Activated T-helper 17 cell treated with anti-CD3 and anti-CD28 coated beads, Interleukin-2, amount 50 U/mL, for 72 hours (primary cell): Measurements from ENCODE around the gene ARIH2. TPM values are rescaled to one million over a fixed set of nuclear protein-coding genes. Genes with fewer than 3 reads are reported as not detected.

Experiments
- ATAC-seq: fragments of 150-1000 bp; cut with Tn5 transposase; replicated peaks from 2 replicates; pipeline ENCODE4 v1.10.0; 2021; ENCODE audit warnings: mild to moderate bottlenecking, moderate library complexity
- H3K27ac Mint-ChIP-seq: one replicate; pipeline ENCODE4 v1.8.0; 2022; ENCODE audit warnings: mixed read lengths
- H3K27me3 Mint-ChIP-seq: one replicate; pipeline ENCODE4 v1.8.0; 2022; ENCODE audit warnings: mixed read lengths
- H3K36me3 Mint-ChIP-seq: one replicate; pipeline ENCODE4 v1.8.0; 2022; ENCODE audit warnings: low read depth, mild to moderate bottlenecking, mixed read lengths
- H3K4me1 Mint-ChIP-seq: one replicate; pipeline ENCODE4 v1.8.0; 2022; ENCODE audit warnings: mixed read lengths
- H3K4me3 Mint-ChIP-seq: one replicate; pipeline ENCODE4 v1.8.0; 2022; ENCODE audit warnings: mild to moderate bottlenecking, mixed read lengths
- H3K9me3 Mint-ChIP-seq: one replicate; pipeline ENCODE4 v1.8.0; 2022; ENCODE audit warnings: mixed read lengths
- total RNA-seq, 2 donors: library from RNA; stranded (reverse); gene quantifications; one replicate each; pipeline ENCODE4 v1.2.3, GENCODE V29; 2022

Gene ARIH2
- total RNA-seq, 2 donors from 2014 or later = 107 to 158 TPM

- no peak for ATAC-seq
- H3K9me3 Mint-ChIP-seq = no peaks in the 10 kb centered on the region
- H3K27ac Mint-ChIP-seq = peak overlapping the region; percentile 30
- peaks cover 97% of the 10 kb centered on the region for H3K36me3 Mint-ChIP-seq
- no peak overlapping the region for H3K4me3 Mint-ChIP-seq
- H3K4me1 Mint-ChIP-seq = no peaks in the 10 kb centered on the region
- H3K27me3 Mint-ChIP-seq = no peaks in the 10 kb centered on the region
Observed at GRCh38 chr3:48974076-48974864, 55.6 kb downstream of the ARIH2 start.

- Mint-ChIP-seq H3K9me3 (no peaks in the 10 kb centered on the region), H3K4me1 (no peaks in the 10 kb centered on the region), H3K4me3 (no peak overlapping the region), H3K27me3 (no peaks in the 10 kb centered on the region), H3K36me3 (peaks cover 97% of the 10 kb centered on the region), H3K27ac (no peak overlapping the region)
- no peak for ATAC-seq
Observed at GRCh38 chr3:48979451-48979850, 60.8 kb downstream of the ARIH2 start.

DNA sequence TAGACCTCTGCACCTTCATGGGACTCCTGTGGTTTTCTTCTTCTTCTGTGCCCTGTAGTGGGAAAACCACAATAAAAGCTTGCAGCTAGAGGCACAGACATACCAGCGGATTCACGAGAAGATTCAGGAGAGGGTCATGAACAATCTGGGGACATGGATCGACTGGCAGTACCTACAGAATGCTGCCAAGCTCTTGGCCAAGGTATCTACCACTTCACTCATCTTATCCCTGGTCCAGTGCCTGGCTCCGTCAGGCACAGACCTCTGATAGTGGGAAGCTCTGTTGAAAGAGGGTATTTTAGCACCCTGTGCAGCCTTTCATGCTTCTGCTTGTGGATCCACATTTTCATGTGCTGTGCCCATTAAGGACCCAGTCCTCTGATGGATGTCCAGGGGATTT, 61.7 kb downstream of the ARIH2 start:
- H3K9me3 Mint-ChIP-seq = no peaks in the 10 kb centered on the region
- no peaks in the 10 kb centered on the region for H3K27me3 Mint-ChIP-seq
- H3K4me3 Mint-ChIP-seq = no peak overlapping the region

DNA sequence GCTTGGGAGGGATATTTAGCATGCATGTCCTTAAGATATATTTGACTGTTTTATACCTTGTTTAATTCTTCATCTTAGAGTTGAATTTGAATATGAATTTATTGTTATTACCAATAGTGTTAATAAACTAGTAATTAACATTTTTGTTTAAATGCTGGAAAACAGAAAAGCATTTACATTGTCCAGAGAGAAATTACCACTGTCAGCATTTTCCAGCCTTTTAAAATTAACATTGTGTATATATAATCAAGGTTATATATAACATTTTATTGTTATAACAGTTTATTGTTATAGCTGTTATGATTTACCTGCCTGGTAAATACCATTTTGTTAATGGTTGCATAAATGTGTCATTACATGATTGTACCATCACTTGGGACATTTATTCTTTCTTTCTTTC, 63.4 kb downstream of the ARIH2 start:
- ATAC-seq = no peak
- Mint-ChIP-seq H3K36me3 (peaks cover 94% of the 10 kb centered on the region), H3K4me1 (peaks cover 5% of the 10 kb centered on the region), H3K27me3 (no peaks in the 10 kb centered on the region), H3K4me3 (no peak overlapping the region), H3K9me3 (no peaks in the 10 kb centered on the region), H3K27ac (peak overlapping the region; percentile 72)

More for the DNA sequence above, 61.7 kb downstream of the ARIH2 start:
- Mint-ChIP-seq H3K4me1 (no peaks in the 10 kb centered on the region), H3K27ac (no peak overlapping the region), H3K36me3 (peaks cover 97% of the 10 kb centered on the region)
- no peak for ATAC-seq

- no peak for ATAC-seq
- Mint-ChIP-seq H3K36me3 (peaks cover 90% of the 10 kb centered on the region), H3K4me1 (peaks cover 6% of the 10 kb centered on the region), H3K27me3 (no peaks in the 10 kb centered on the region), H3K9me3 (no peaks in the 10 kb centered on the region), H3K27ac (peak overlapping the region; percentile 72), H3K4me3 (no peak overlapping the region)
Observed at GRCh38 chr3:48982686-48983085, 64.0 kb downstream of the ARIH2 start.

DNA sequence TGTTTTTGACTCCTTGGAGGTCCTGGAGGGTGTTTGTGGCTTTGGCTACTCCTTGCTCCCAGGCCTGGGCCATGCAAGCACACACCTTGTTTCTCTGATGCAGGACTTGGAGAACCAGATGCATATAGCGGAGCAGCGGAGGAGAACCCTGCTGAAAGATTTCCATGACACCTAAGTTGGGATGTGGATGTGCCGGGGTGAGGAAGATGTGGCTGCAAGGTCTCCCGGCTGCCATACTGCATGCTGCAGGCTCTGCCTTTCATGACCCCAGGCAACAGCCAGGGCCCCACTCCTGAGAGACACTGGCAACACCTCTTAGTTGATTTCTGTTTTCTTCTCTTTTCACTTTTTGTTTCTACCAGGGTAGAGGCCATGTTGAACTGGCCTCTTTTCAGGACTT, 64.5 kb downstream of the ARIH2 start:
- Mint-ChIP-seq H3K36me3 (peaks cover 86% of the 10 kb centered on the region), H3K4me1 (peaks cover 10% of the 10 kb centered on the region), H3K27me3 (no peaks in the 10 kb centered on the region), H3K9me3 (no peaks in the 10 kb centered on the region), H3K4me3 (no peak overlapping the region), H3K27ac (peak overlapping the region; percentile 72)
- ATAC-seq = no peak

DNA sequence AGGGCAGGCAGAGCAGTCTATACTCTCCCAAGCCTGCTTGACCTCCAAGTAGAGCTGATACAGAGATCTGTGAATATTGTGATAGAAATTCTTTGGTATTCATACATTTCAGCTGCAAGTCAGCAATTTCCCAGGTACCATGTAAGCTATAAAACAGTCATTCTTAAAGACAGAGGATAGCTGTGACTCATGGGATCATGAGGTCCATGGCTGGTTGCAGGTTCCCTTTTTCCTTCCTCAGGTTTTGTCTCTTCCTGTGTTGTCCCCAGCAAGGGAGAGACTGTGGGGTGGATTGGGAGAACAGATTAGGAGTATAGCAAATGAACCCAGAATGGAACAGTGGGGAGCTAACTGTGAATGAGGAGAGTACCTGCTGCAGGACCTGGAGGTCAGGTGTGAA, 66.0 kb downstream of the ARIH2 start:
- peaks cover 70% of the 10 kb centered on the region for H3K36me3 Mint-ChIP-seq
- H3K9me3 Mint-ChIP-seq = no peaks in the 10 kb centered on the region
- ATAC-seq = no peak
- H3K27ac Mint-ChIP-seq = peak overlapping the region; percentile 69
- no peaks in the 10 kb centered on the region for H3K27me3 Mint-ChIP-seq
- H3K4me3 Mint-ChIP-seq = no peak overlapping the region
- H3K4me1 Mint-ChIP-seq = peaks cover 18% of the 10 kb centered on the region

GRCh38 chr3:48985831-48986376, 67.3 kb downstream of the ARIH2 start:
- Mint-ChIP-seq H3K36me3 (peaks cover 61% of the 10 kb centered on the region), H3K27me3 (no peaks in the 10 kb centered on the region), H3K4me3 (no peak overlapping the region), H3K9me3 (no peaks in the 10 kb centered on the region), H3K4me1 (peaks cover 18% of the 10 kb centered on the region), H3K27ac (peak overlapping the region; percentile 69)
- no peak for ATAC-seq

GRCh38 chr3:48989126-48989795, 70.6 kb downstream of the ARIH2 start:
- peak; percentile 1 for ATAC-seq
- Mint-ChIP-seq H3K27ac (peak overlapping the region; percentile 93), H3K9me3 (no peaks in the 10 kb centered on the region), H3K4me3 (peak overlapping the region; percentile 97), H3K4me1 (peaks cover 22% of the 10 kb centered on the region), H3K36me3 (peaks cover 55% of the 10 kb centered on the region), H3K27me3 (no peaks in the 10 kb centered on the region)

- ATAC-seq = peak; percentile 76
- Mint-ChIP-seq H3K9me3 (no peaks in the 10 kb centered on the region), H3K4me1 (peaks cover 26% of the 10 kb centered on the region), H3K27ac (peak within 1 kb of the TSS; percentile 95), H3K4me3 (peak within 1 kb of the TSS; percentile 97), H3K36me3 (peaks cover 55% of the 10 kb centered on the region), H3K27me3 (no peaks in the 10 kb centered on the region)
Observed at GRCh38 chr3:48989796-48990635, 71.4 kb downstream of the ARIH2 start, which contains the start of gene P4HTM. Gene P4HTM, plus strand, starts transcription at chr3:48990241. Its CDS starts 16 bp downstream, at chr3:48990257.

- Mint-ChIP-seq H3K27me3 (no peaks in the 10 kb centered on the region), H3K9me3 (no peaks in the 10 kb centered on the region), H3K36me3 (peaks cover 55% of the 10 kb centered on the region), H3K4me3 (peak overlapping the region; percentile 97), H3K27ac (peak overlapping the region; percentile 95), H3K4me1 (peaks cover 27% of the 10 kb centered on the region)
- ATAC-seq = peak; percentile 23
Observed at GRCh38 chr3:48990636-48991469, 72.2 kb downstream of the ARIH2 start.

GRCh38 chr3:48991851-48992545, 73.4 kb downstream of the ARIH2 start:
- Mint-ChIP-seq H3K9me3 (no peaks in the 10 kb centered on the region), H3K36me3 (peaks cover 47% of the 10 kb centered on the region), H3K27me3 (no peaks in the 10 kb centered on the region), H3K4me3 (peak overlapping the region; percentile 97), H3K27ac (peak overlapping the region; percentile 95), H3K4me1 (peaks cover 25% of the 10 kb centered on the region)
- ATAC-seq = no peak

DNA sequence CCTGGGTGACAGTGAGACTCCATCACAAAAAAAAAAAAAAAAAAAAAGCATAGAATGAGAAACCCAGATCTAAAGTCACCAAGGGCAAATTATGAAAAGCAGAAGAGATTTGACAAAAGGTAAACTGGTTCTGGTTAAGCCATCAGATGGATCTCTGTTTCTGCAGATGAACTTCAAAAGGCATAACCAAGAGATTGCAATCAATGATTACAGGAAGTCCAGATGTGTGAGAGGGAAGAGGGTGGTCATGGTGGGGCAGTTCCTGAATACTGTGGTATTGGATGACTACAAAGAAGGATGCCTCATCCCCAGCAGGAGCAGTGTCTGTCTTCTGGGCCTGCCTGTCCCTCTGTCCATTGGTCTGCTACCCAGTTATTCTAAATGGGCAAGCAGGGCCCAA, 75.2 kb downstream of the ARIH2 start:
- Mint-ChIP-seq H3K4me3 (no peak overlapping the region), H3K27me3 (no peaks in the 10 kb centered on the region), H3K9me3 (no peaks in the 10 kb centered on the region), H3K27ac (peak overlapping the region; percentile 12), H3K36me3 (peaks cover 47% of the 10 kb centered on the region), H3K4me1 (peaks cover 19% of the 10 kb centered on the region)
- no peak for ATAC-seq
